Natural killer cell (primary cell): ENCODE results near the gene ZBED4. TPM values are rescaled to one million over a fixed set of nuclear protein-coding genes. Genes with fewer than 3 reads are reported as not detected.

ENCODE experiments used
- ATAC-seq, 3 donors: fragments of 150-1000 bp in 2 of 3; fragments of 200-7000 bp in 1 of 3; cut with Tn5 transposase; 1 replicate in 1 of 3; 2 replicates in 2 of 3; pipeline ENCODE4 v1.10.0; 2021; ENCODE audit warnings: mild to moderate bottlenecking in 2 of 3, moderate library complexity in 2 of 3
- DNase-seq, 2 donors: peaks; one replicate each; pipeline versions ENCODE4 v3.0.0 to v3.0.0-alpha.2; 2013 to 2021; ENCODE audit warnings: mixed read lengths in 1 of 2
- H3K27ac ChIP-seq: one replicate; pipeline ENCODE4 v1.5.1; 2013; ENCODE audit warnings: mild to moderate bottlenecking, low read length
- H3K27me3 ChIP-seq: one replicate; pipeline ENCODE4 v1.6.1; 2013; ENCODE audit warnings: low read length; ENCODE audit not compliant: control insufficient read depth, insufficient read depth
- H3K36me3 ChIP-seq: one replicate; pipeline ENCODE4 v1.6.1; 2013; ENCODE audit warnings: low read length; ENCODE audit not compliant: control insufficient read depth, insufficient read depth
- H3K4me1 ChIP-seq: one replicate; pipeline ENCODE4 v1.6.1; 2013; ENCODE audit warnings: low read length; ENCODE audit not compliant: control insufficient read depth, insufficient read depth
- H3K4me3 ChIP-seq: one replicate; pipeline ENCODE4 v1.5.1; 2013; ENCODE audit warnings: low read length
- H3K9me3 ChIP-seq: one replicate; pipeline ENCODE4 v1.6.1; 2013; ENCODE audit warnings: low read length; ENCODE audit not compliant: control insufficient read depth, insufficient read depth
- H3K27ac Mint-ChIP-seq, 2 donors: one replicate each; pipeline ENCODE4 v1.8.0; 2022; ENCODE audit warnings: mild to moderate bottlenecking in 2 of 2, mixed read lengths in 2 of 2, moderate library complexity in 1 of 2
- H3K27me3 Mint-ChIP-seq, 2 donors: one replicate each; pipeline ENCODE4 v1.8.0; 2022; ENCODE audit warnings: low read depth in 2 of 2, mixed read lengths in 2 of 2
- H3K36me3 Mint-ChIP-seq: one replicate; pipeline ENCODE4 v1.8.0; 2022; ENCODE audit warnings: mixed read lengths
- H3K4me1 Mint-ChIP-seq, 2 donors: one replicate each; pipeline ENCODE4 v1.8.0; 2022; ENCODE audit warnings: mixed read lengths in 2 of 2
- H3K4me3 Mint-ChIP-seq: one replicate; pipeline ENCODE4 v1.8.0; 2022; ENCODE audit warnings: mild to moderate bottlenecking, moderate library complexity, mixed read lengths
- H3K9me3 Mint-ChIP-seq, 2 donors: one replicate each; pipeline ENCODE4 v1.8.0; 2022; ENCODE audit warnings: mixed read lengths in 2 of 2
- CTCF ChIP-seq: fragments of 200-600 bp; IDR thresholded peaks from one replicate; pipeline ENCODE4 v1.8.0; 2022; ENCODE audit warnings: antibody characterized with exemption
- WGBS: methylation state at CpG from one replicate; pipeline ENCODE4 v1.1.7; 2013; ENCODE audit warnings: missing lambda C conversion rate; ENCODE audit not compliant: insufficient coverage; 5-methylcytosine and 5-hydroxymethylcytosine counted together
- intact Hi-C: fragments of 100-400 bp; cut with micrococcal nuclease; formaldehyde crosslinking; loops from one replicate; pipeline ENCODE4 v1.14.2; 2022
- total RNA-seq, 4 donors: library from RNA; stranded (reverse); fragments of 120-200 nt in 1 of 4; gene quantifications; one replicate each; pipeline versions ENCODE4 v1.2.3 to v1.2.4, GENCODE V29; 2013 to 2022

ZBED4 gene
- total RNA-seq, 3 donors from 2014 or later (not counting 1 experiment from before 2014, with no cell fraction given): 21.1 to 24.5 (median 22.7) TPM

GRCh38 chr22:49889071-49889470, 35.4 kb downstream of the ZBED4 start:
- intact Hi-C loops: no loop called here
- peaks cover 19% of the 10 kb centered on the region for H3K36me3 Mint-ChIP-seq

GRCh38 chr22:49892226-49892899, 38.7 kb downstream of the ZBED4 start:
- Mint-ChIP-seq H3K27ac (no peak overlapping the region), H3K36me3 (peaks cover 9% of the 10 kb centered on the region), H3K9me3 (peaks cover 0 to 3% of the 10 kb centered on the region in 2 donors), H3K4me3 (no peak overlapping the region), H3K27me3 (no peaks in the 10 kb centered on the region), H3K4me1 (peaks cover 6% of the 10 kb centered on the region in 2 donors)
- Histone ChIP-seq H3K4me3 (no peak overlapping the region), H3K27me3 (no peaks in the 10 kb centered on the region), H3K4me1 (no peaks in the 10 kb centered on the region), H3K9me3 (peaks cover 2% of the 10 kb centered on the region), H3K27ac (no peak overlapping the region), H3K36me3 (no peaks in the 10 kb centered on the region)
- no peak for DNase-seq
- ATAC-seq: no peak
- intact Hi-C loops: no loop called here
- 96% methylated on average over 4 of the region's 4 CpGs for WGBS
- TF ChIP-seq CTCF: no peak

More at GRCh38 chr22:49889071-49889470, 35.4 kb downstream of the ZBED4 start:
- DNase-seq (no peak), ATAC-seq (no peak)
- H3K4me1 Mint-ChIP-seq: peaks cover 10 to 16% of the 10 kb centered on the region in 2 donors
- no peak overlapping the region for H3K27ac Mint-ChIP-seq
- Histone ChIP-seq H3K4me3 (no peak overlapping the region), H3K27ac (no peak overlapping the region), H3K9me3 (peaks cover 2% of the 10 kb centered on the region), H3K4me1 (peaks cover 11% of the 10 kb centered on the region), H3K36me3 (peaks cover 25% of the 10 kb centered on the region), H3K27me3 (no peaks in the 10 kb centered on the region)
- no peak for TF ChIP-seq CTCF
- no peaks in the 10 kb centered on the region for H3K9me3 Mint-ChIP-seq
- over 99% methylated on average over 5 of the region's 5 CpGs for WGBS
- no peaks in the 10 kb centered on the region for H3K27me3 Mint-ChIP-seq
- H3K4me3 Mint-ChIP-seq: no peak overlapping the region

- DNase-seq: no peak
- H3K27ac Mint-ChIP-seq: no peak overlapping the region
These were observed 39.4 kb downstream of the ZBED4 start for GRCh38 chr22:49893025-49893424.

More at GRCh38 chr22:49893025-49893424, 39.4 kb downstream of the ZBED4 start:
- Mint-ChIP-seq H3K36me3 (peaks cover 8% of the 10 kb centered on the region), H3K4me1 (peaks cover 6% of the 10 kb centered on the region in 2 donors), H3K27me3 (no peaks in the 10 kb centered on the region), H3K4me3 (no peak overlapping the region), H3K9me3 (peaks cover 0 to 3% of the 10 kb centered on the region in 2 donors)
- no peak for ATAC-seq
- 100% methylated on average over 4 of the region's 4 CpGs for WGBS
- no peaks in the 10 kb centered on the region for H3K36me3 ChIP-seq
- H3K27me3 ChIP-seq: no peaks in the 10 kb centered on the region
- TF ChIP-seq CTCF: no peak
- H3K4me1 ChIP-seq: no peaks in the 10 kb centered on the region
- intact Hi-C loops: no loop called here
- peaks cover 2% of the 10 kb centered on the region for H3K9me3 ChIP-seq
- H3K4me3 ChIP-seq: no peak overlapping the region
- H3K27ac ChIP-seq: no peak overlapping the region
